COLO668 (cell line): ENCODE data around the gene AHCYL1.

Experiments
- DNase-seq: peaks from one replicate; lab custom pipeline; 2025; ENCODE audit not compliant: unreplicated experiment; lab: John Stamatoyannopoulos, UW

The AHCYL1 gene

GRCh38 chr1:110034451-110035235 lies 50.1 kb downstream of the AHCYL1 start, which contains the start of gene STRIP1:
Gene STRIP1 (plus strand): TSS chr1:110034624. CDS start chr1:110034638, 14 bp downstream.
- peak; percentile 95 for DNase-seq

- DNase-seq = no peak
These were observed 50.7 kb downstream of the AHCYL1 start for GRCh38 chr1:110035236-110035752.

GRCh38 chr1:110038271-110038670 lies 53.7 kb downstream of the AHCYL1 start:
- no peak for DNase-seq

GRCh38 chr1:110039641-110040040 lies 55.1 kb downstream of the AHCYL1 start:
- DNase-seq = no peak

GRCh38 chr1:110040548-110040947 lies 56.0 kb downstream of the AHCYL1 start:
- no peak for DNase-seq

GRCh38 chr1:110043016-110043415 lies 58.5 kb downstream of the AHCYL1 start:
- no peak for DNase-seq

- DNase-seq = no peak
These were observed 62.9 kb downstream of the AHCYL1 start for GRCh38 chr1:110047463-110047862.

- no peak for DNase-seq
These were observed 63.7 kb downstream of the AHCYL1 start for GRCh38 chr1:110048240-110048639.

- DNase-seq = no peak
These were observed 64.5 kb downstream of the AHCYL1 start for GRCh38 chr1:110048923-110049601.

- no peak for DNase-seq
These were observed 65.4 kb downstream of the AHCYL1 start for GRCh38 chr1:110049801-110050601.

- DNase-seq = no peak
These were observed 66.2 kb downstream of the AHCYL1 start for GRCh38 chr1:110050602-110051261.

GRCh38 chr1:110051262-110051648 lies 66.7 kb downstream of the AHCYL1 start:
- DNase-seq = no peak

GRCh38 chr1:110053552-110054428 lies 69.2 kb downstream of the AHCYL1 start:
- DNase-seq = peak; percentile 67

GRCh38 chr1:110055493-110056284 lies 71.1 kb downstream of the AHCYL1 start:
- no peak for DNase-seq

GRCh38 chr1:110056285-110056683 lies 71.7 kb downstream of the AHCYL1 start:
- no peak for DNase-seq

- no peak for DNase-seq
These were observed 72.2 kb downstream of the AHCYL1 start for GRCh38 chr1:110056776-110057175.

GRCh38 chr1:110057963-110058518 lies 73.5 kb downstream of the AHCYL1 start:
- DNase-seq = no peak

- no peak for DNase-seq
These were observed 74.0 kb downstream of the AHCYL1 start for GRCh38 chr1:110058591-110058990.
